A673 (cell line): Measurements from ENCODE around the gene UGP2.

Experiments used
- CTCF ChIP-seq: fragments of 300-800, 200-600 bp; sonication (generic); conservative IDR thresholded peaks from 2 replicates; pipeline ENCODE4 v1.5.1; 2017; ENCODE audit warnings: low read depth, mild to moderate bottlenecking, antibody characterized with exemption, low read length, moderate library complexity, mixed read lengths
- EZH2 ChIP-seq: fragments of 200-600 bp; sonication (generic); IDR thresholded peaks from 2 replicates; pipeline ENCODE4 v1.6.1; 2017; ENCODE audit warnings: borderline replicate concordance, low read depth, mild to moderate bottlenecking, mixed read lengths, antibody characterized with exemption, low read length; ENCODE audit not compliant: poor library complexity, severe bottlenecking

- TF ChIP-seq CTCF: no peak
- no peak for TF ChIP-seq EZH2
These were observed 7.3 kb upstream of the UGP2 start for GRCh38 chr2:63834401-63834800.
